Measurements from ENCODE around the gene CAMK2A.

- TF ChIP-seq POLR2A (IDR thresholded peaks at IDR 0.05; ENCODE audit: low read depth, low read length) (no peak), POLR2AphosphoS5 (IDR thresholded peaks at IDR 0.05; ENCODE audit: low read depth, low read length) (no peak), PAX5 (IDR thresholded peaks at IDR 0.05; ENCODE audit: insufficient read depth, low read length, severe bottlenecking) (no peak), TAF1 (IDR thresholded peaks at IDR 0.05; ENCODE audit: low read depth, low read length) (no peak), SPI1 (IDR thresholded peaks at IDR 0.05; ENCODE audit: low read depth, low read length) (no peak)
These were observed 41.8 kb downstream of the CAMK2A start for GRCh38 chr5:150247726-150248125.
